HG02943 (cell line): ENCODE measurements around the gene RB1.
"Not testable (repeated sequence)": the region's sequence is repeated elsewhere in the genome, so short reads cannot be mapped to it uniquely, and the experiment has no call there.

Experiments used
- ATAC-seq: cut with Tn5 transposase; IDR thresholded peaks from one replicate; pipeline ENCODE4 v1.9.1; 2021; ENCODE audit warnings: mild to moderate bottlenecking, low read depth, moderate library complexity; ENCODE audit not compliant: unreplicated experiment

RB1 gene

DNA sequence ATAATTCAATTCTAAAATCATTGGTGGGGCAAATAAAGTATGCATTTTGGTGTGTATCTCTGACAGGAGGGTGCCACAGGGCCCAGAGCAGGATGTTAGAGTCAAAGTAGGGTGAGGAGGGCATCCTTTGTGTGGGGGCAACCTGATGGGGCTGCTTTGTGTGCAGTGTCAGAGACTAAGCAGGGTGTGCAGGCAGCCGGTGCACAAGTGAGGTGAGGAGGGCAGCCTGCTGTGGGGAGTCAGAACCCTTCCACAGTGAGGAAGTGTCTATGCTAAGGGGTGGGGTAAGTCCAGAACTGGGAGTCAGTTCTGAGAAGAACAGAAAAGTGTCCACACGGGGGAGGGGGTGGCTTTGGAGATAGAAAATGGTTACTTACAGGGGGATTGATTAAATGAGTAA is 40.7 kb downstream of the RB1 start:
- no peak for ATAC-seq

DNA sequence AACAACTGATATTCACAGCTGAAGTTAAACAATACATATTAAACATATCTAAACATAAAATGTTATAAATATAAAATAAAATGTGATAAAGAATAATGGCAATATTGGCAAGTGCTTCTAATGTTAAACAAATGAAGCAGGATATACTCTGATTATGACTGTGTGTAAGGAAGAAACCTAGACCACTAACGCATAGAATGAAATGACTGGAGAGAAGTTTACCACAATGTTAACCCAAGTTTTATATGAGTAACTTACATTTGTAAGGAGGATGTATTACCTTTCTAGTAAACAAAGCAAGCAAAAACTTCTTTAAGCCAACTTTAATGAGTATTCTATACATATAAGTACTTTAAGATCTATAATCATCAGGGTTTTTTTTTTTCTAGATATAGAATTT is 43.0 kb downstream of the RB1 start:
- ATAC-seq = no peak

DNA sequence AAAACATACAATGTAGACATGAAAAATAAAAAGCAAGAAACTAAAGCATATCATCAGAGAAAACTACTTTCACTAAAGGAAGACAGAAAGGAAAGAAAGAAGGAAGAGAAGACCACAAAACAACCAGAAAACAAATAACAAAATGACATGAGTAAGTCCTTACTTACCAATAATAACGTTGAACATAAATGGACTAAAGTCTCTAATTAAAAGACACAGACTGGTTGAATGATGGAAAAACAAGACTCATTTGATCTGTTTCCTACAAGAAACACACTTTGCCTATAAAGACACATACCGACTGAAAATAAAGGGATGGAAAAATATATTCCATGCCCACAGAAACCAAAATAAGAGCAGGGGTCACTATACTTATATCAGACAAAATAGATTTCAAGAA is 46.0 kb downstream of the RB1 start:
- ATAC-seq = no peak

DNA sequence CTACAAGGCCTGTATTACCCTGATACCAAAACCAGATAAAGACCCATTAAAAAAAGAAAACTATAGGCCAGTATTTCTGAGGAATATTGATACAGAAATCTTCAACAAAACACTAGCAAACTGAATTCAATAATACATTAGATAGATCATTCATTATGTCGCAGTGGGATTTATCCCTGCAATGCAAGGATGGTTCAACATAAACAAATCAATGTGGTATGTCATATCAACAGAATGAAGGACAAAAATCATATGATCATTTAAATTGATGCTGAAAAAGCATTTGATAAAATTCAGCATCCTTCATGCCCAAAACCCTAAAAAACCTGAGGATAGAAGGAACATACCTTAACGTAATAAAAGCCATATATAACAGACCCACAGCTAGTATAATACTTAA is 50.0 kb downstream of the RB1 start:
- ATAC-seq = no peak

DNA sequence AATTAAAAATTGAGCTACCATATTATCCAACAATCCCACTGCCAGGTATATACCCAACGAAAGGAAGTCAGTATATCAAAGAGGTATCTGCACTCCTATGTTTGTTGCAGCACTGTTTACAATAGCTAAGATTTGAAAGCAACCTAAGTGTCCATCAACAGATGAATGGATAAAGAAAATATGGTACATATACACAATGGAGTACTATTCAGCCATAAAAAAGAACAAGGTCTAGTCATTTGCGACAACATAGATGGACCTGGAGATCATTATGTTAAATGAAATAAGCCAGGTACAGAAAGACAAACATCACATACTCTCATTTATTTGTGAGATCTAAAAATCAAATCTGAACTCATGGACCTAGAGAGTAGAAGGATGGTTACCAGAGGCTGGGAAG is 52.0 kb downstream of the RB1 start:
- ATAC-seq = not testable (repeated sequence)

DNA sequence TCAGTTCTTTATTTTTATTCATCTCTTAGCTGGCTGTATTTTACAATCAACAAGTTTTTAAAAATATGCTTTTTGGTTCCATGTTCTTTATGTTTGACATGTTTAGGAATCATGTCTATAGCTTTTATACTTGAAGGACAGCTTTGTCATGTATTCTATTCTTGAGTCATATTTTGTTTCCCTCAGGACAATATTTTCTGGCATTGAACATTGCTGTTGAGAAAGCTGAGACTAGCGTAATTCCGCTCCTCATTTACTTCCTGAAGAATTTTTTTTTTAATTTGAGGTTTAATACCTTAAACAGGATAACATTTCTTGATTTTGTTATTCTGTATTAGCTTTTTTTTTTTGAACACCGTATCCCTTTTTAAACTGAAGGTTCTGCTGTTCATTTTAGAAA is 53.2 kb downstream of the RB1 start:
- ATAC-seq = no peak

DNA sequence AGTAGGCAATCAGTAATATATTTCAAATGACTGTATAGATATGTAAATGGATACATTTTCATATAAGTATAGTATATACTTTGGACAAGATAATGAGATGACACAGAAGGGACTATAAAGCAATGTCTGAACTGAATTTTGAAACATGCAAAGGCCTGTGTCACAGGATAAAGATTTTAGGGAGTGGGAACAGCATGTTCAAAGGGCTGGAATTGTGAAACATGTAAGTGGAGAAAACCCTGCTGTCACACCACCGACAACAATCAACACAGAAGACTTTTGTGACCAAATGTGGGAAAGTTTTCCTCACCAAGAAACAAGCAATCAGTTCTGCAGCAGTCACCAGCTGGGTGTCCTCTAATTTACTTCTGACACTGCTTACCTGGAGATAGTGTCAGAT is 66.4 kb downstream of the RB1 start:
- ATAC-seq = no peak

DNA sequence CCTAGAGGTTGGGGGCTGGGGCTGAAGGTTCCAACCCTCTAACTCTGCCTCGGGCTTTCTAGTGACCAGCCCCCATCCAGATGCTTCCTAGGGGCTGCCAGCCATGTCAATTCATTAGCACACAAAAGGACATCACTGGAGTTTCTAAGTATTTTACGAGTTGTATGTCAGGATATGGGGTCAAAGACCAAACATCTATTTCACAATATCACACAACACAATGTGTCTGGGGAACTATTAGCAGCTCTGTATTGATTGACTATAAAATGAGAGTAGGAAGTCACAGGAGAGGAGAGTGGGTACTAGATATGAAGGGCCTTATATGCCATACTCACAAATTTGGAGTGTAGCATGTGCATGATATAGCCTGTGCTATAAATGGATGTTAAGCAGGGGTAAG is 67.3 kb downstream of the RB1 start:
- ATAC-seq = no peak

DNA sequence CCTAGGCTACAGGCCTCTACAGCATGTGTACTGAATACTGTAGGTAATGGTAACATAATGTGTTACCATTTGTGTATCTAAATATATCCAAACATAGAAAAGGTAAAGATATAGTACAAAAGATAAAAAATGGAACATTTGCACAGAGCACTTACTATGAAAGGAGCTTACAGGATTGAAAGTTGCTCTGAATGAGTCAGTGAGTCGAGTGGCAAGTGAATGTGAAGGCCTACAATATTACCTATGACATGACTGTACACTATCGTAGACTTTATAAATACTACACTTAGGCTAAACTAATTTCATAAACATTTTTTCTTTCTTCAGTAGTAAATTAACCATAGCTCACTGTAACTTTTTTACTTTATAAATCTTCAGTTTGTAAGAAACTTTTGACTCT is 74.3 kb downstream of the RB1 start:
- no peak for ATAC-seq

DNA sequence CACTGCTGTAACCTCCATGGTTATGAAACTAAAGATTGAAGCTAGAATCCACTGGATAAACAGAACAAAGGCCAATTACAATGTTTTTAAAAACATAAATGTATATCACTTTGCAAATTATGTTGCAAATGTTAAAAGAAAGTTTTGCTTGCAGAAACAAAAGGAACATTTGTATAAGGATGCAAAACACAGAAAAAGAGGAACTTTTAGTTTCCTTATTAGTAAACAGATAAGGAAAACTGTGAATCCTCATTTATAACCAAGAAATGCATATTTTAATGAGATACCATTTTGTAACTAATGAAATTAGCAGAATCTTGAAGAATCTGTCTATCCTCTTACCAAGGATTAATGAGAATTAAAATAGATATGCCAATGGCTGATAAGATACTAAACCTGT is 77.0 kb downstream of the RB1 start:
- ATAC-seq = no peak

DNA sequence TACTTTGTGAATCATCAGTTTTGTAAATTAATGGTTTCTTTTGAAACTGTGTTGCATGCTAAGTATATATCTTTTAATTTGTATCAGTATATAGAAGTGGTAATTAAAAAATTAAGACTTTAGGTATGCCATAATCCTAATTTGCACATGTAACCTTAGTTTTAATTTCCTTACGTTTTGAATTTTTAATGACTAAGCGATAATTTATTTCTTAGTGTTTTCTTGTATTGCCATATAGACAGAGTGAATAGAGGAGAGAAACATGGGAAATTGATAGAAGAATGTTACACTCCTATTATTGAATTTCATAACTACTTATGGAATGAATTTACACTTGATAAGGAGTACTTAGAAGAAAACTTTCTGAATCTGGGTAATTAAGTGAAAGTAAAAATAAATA is 79.8 kb downstream of the RB1 start:
- no peak for ATAC-seq

DNA sequence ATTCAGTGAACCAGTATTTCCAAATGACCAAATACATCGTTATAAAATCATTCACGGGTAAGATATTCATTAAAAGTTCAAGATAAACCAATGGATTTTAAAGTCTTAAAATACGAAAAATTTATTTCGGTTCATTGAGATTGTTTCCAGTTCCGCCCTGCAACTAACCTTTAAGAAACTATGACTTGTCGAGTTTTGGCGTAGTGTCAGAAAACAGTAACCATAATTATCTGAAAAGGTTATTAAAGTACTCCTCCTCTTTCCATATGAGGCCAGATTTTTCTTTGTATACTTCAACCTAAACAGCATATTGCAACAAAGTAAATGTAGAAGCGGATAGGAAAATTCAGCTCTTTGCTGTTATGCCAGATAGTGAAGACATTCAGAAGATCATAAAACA is 83.3 kb downstream of the RB1 start:
- no peak for ATAC-seq

DNA sequence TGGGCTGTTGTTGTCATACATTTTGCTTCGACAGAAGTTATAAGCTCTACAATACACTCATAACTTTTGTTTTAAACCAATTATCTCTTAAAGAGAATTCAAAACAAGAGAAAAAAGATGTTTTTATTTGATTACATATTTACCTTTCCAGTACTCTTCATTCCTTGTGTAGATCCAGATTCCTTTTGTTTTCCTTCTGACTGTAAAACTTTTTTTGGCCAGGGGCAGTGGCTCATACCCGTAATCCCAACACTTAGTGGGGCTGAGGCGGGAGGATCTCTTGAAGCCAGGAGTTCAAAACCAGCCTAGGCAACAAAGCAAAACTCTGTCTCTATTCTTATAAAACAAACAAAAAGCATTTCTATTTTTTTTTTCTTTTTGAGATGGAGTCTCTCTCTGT is 87.7 kb downstream of the RB1 start:
- no peak for ATAC-seq

DNA sequence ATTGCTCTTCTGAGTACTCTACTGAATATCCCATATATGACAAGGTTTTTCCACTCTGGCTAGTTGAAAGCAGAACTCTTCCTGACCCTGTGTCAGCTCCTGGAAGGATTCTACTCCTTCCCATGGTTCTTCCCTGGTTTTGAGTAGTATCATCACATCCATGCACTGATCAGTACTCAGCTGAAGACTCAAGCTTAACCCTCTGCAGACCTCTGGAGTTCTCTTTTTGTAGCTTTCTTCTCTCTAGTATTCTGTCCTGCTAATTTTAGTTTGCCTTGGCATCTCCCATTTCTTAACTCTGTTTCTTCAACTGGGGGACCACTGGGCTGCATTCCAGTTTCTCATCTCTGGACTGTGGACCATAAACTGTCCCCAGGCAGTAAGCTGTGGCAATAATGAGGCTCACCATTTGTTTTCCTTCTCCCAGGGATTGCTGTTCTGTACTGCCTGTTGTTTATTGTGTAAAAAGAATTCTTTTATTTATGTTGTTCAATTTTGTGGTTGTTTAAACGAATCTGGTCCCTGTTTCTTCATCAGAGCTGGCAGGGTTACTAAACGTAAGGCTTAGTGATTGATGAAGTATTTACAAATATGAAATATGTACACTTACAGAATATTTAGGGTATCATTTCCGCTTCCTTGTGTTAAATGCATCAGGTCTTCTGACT is 89.6 kb downstream of the RB1 start:
- no peak for ATAC-seq

DNA sequence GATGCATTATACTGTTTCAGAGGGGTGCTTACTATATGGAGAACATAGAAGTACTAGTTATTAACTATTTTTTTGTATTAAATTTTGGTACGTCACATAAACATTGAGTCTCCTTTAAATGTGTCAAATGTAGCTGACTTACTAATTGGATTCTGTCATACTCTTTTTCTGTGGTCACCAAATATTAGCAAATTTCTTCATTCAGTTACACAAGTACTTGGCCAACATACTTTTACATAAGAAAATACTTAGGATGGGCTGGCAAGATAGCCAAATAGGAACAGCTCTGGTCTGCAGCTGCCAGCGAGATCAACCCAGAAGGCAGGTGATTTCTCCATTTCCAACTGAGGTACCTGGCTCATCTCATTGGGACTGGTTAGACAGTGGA is 90.1 kb downstream of the RB1 start:
- ATAC-seq = no peak

DNA sequence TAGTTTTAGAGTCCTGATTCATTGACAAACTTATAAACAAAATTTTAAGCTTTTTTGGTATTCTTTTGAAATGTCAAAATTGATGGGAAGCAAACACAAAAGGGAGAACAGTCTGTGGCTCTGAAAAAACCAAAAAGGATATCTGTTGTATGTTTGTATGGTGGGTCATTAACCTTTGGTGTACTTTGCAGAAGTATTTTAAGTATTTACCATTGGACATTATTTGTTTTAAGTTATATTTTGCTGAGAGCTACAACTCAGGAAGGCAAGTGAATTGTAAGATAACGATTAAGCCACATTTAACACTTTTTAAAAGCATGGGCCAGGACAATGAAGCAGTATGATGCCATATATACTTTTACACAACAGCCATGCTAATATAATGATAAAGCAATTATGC is 94.2 kb downstream of the RB1 start:
- ATAC-seq = no peak

DNA sequence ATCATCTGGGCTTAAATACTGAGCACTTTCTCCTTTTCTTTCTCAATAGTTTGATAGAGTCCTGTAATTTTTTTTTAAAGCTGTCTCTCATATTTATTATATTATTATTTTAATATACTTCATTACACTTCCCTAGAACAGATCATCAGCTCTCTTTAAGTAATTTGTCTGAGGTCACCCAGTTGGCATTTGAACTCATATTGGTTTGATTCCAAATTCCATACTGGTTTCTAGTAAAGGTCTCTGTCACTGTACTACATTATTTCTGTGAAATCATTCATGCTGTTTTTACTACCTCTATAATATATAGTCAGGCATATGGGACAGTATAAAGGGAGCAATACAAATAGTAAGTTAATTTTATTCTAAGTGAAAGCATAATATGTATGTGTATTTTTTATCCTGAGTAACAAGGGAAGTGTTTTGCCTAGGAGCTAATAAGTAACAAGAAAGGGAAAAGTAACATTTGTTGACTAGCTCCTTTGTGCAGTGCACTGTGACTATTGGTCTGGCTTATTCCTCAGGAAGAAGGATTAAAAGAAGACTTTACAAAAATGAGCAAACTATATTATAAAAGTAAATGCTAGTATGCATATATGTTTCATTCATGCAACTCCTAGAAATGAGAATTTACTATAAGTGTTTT is 95.0 kb downstream of the RB1 start:
- ATAC-seq = no peak

DNA sequence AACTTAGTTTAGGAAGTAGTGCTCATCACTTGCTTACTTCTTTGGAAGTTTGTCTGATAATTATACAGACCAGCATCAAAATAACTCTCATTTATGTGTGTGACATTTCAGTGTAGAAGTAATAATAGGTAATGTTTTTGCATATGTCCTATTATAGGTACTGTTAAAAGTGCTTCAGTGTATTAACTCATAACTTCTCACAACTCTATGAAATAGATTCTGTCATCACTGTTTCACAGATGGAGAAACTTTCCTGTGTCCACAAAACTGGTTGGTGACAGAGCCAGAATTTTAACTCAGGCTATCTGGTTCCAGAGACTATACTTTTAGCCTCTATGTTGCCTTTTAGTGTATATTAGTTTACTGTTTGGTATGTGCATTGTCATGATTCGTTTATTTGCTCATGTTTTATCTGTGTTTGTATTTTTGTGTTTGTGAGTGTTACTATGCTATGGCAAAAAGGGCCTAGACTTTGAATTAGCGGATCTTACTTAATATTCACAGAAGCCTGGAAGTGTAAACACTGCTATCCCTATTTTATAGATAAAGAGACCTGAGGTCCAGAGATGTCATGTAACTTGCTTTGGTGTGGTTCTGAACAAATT is 96.6 kb downstream of the RB1 start:
- ATAC-seq = no peak

DNA sequence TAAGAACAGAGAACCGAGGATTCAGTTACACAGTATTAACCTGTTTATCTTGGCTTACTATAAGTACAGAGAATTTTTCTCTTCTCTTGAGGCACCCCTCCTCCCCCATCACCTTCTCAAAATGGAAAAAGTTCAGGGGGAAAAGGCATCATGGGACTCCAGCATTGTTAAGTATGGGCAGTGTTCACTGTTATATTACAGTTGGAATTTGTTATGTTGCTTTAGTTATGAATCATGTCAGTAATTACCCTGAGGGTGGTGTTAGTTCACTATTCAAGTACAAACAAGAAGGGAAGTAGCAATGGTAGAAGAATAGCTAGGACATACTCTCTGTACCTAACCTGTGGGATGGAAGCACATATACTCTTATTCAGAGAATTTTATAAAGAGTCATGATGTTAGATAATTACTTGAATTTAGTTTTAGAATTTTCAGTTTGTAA is 97.3 kb downstream of the RB1 start:
- no peak for ATAC-seq

DNA sequence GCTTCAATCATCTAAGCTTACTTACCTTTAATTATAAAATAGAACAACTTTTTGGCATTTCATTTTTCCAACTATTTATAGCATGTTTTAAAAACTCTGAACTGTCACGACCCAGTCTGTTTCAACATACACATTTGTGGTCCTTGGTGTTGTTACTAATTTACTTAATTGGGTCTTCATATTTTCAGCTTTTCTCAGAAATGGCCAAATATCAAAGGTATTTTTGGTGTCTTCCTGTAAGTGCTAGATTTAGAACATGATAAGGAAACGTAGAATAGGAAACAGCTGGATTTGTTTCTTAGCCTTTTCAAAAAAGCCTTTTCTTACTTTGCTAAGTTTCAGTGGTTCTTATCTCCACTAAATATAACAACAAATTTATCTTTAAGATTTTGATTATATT is 97.9 kb downstream of the RB1 start:
- ATAC-seq = no peak

DNA sequence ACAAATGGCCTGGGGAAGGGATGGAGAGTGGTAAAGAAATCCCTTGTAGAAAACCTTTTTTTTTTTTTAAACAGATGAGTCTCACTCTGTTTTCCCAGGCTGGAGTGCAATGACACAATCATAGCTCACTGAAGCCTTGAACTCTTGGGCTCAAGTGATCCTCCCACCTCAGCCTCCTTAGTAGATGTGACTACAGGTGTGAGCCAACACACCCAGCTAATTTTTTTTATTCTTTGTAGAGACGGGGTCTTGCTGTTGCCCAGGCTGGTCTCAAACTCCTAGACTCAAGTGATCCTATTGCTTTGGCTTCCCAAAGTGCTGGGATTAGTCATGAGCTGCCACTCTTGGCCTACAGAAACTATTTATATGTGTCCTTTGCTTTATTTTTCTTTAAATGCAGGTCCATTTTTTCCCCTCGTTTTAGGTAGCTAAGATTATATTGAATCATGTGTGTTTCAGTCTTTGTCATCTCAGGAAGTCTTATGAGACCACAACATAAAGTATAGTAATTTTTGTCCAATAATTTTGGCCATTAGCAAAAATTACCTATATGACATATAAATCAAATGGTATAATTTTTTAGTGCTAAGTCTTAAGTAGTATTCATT is 98.9 kb downstream of the RB1 start:
- ATAC-seq = no peak

DNA sequence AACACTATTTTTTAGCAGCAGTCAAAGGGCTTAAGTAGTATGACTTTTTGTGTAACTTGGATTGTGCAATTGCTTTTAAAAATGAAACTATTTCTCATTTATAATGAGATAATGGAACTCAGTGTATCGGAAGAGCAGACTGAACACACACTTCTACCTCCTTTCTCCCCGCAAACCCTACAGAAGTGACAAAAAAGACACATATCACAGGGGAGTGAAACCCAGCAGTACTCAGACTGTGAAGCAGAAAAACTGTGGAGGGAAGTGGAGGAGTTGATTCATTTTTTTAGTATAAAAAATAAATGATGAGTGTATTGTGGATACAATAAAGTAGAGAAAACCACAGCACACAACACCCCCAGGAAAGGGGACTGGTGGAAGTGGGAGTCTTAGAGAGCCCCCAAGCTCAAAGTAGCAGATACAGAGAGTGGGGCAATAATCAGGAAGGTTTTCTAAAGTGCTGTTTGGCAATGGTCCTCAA is 99.6 kb downstream of the RB1 start:
- no peak for ATAC-seq
